Measurements from ENCODE around the gene CARNS1. TPM values are rescaled to one million over a fixed set of nuclear protein-coding genes. Genes with fewer than 3 reads are reported as not detected.

The CARNS1 gene
- total and polyA plus RNA-seq, 3 donors from 2014 or later: 0.74 to 1.6 (median 1.3) TPM

- no peaks in the 10 kb centered on the region for H3K9me3 ChIP-seq
- intact Hi-C loops (cut with DNase I; ENCODE audit: low total_unique reads): no loop called here
- 72 to 78% methylated on average over 5 to 26 of the region's 26 CpGs for WGBS, 2 donors
- H3K36me3 ChIP-seq (ENCODE audit: low read depth, missing control alignments): no peaks in the 10 kb centered on the region
- no peak for DNase-seq
- no peaks in the 10 kb centered on the region for H3K27me3 ChIP-seq
- H3K27ac ChIP-seq: no peak within 1 kb of the TSS
- no peak within 1 kb of the TSS for H3K4me3 ChIP-seq
- TF ChIP-seq CTCF (IDR thresholded peaks at IDR 0.05) (no peak), POLR2A (IDR thresholded peaks at IDR 0.05) (no peak)
- H3K4me1 ChIP-seq: peaks cover 1% of the 10 kb centered on the region
Observed at GRCh38 chr11:67437082-67437808, 21.8 kb downstream of the CARNS1 start, which contains the start of gene PTPRCAP. Gene PTPRCAP, minus strand, starts transcription at chr11:67437682. Its CDS starts 63 bp downstream, at chr11:67437619.

GRCh38 chr11:67437809-67438157 lies 22.3 kb downstream of the CARNS1 start:
- WGBS, 2 donors: 65 to 70% methylated on average over 2 to 3 of the region's 3 CpGs
- Histone ChIP-seq H3K4me3 (no peak overlapping the region), H3K36me3 (ENCODE audit: low read depth, missing control alignments) (no peaks in the 10 kb centered on the region), H3K4me1 (peaks cover 5% of the 10 kb centered on the region), H3K27ac (no peak overlapping the region), H3K9me3 (no peaks in the 10 kb centered on the region), H3K27me3 (no peaks in the 10 kb centered on the region)
- TF ChIP-seq POLR2A (IDR thresholded peaks at IDR 0.05): no peak
- TF ChIP-seq CTCF (IDR thresholded peaks at IDR 0.05): no peak
- DNase-seq: no peak
- intact Hi-C loops (cut with DNase I; ENCODE audit: low total_unique reads): no loop called here

GRCh38 chr11:67438158-67438902 lies 22.9 kb downstream of the CARNS1 start:
- no peak overlapping the region for H3K4me3 ChIP-seq
- no peaks in the 10 kb centered on the region for H3K9me3 ChIP-seq
- intact Hi-C loops (cut with DNase I; ENCODE audit: low total_unique reads): no loop called here
- H3K4me1 ChIP-seq: peaks cover 5% of the 10 kb centered on the region
- DNase-seq: no peak
- H3K27ac ChIP-seq: no peak overlapping the region
- H3K36me3 ChIP-seq (ENCODE audit: low read depth, missing control alignments): no peaks in the 10 kb centered on the region
- no peaks in the 10 kb centered on the region for H3K27me3 ChIP-seq
- TF ChIP-seq CTCF (IDR thresholded peaks at IDR 0.05): no peak
- no peak for TF ChIP-seq POLR2A (IDR thresholded peaks at IDR 0.05)
- WGBS, 2 donors: 82 to 91% methylated on average over 21 to 40 of the region's 41 CpGs

GRCh38 chr11:67439321-67440228 lies 24.1 kb downstream of the CARNS1 start:
- Histone ChIP-seq H3K4me1 (peaks cover 5% of the 10 kb centered on the region), H3K27me3 (no peaks in the 10 kb centered on the region), H3K27ac (no peak overlapping the region), H3K36me3 (ENCODE audit: low read depth, missing control alignments) (no peaks in the 10 kb centered on the region), H3K4me3 (no peak overlapping the region), H3K9me3 (no peaks in the 10 kb centered on the region)
- intact Hi-C loops (cut with DNase I; ENCODE audit: low total_unique reads): no loop called here
- no peak for DNase-seq
- TF ChIP-seq POLR2A (IDR thresholded peaks at IDR 0.05) (no peak), CTCF (IDR thresholded peaks at IDR 0.05) (no peak)
- WGBS, 2 donors: 75 to 86% methylated on average over 12 to 31 of the region's 31 CpGs

Measured in testis (tissue), 3 donors.